ENCODE data around the gene NPLOC4. TPM values are rescaled to one million over a fixed set of nuclear protein-coding genes. Genes with fewer than 3 reads are reported as not detected.

The NPLOC4 gene
- total RNA-seq, 3 donors from 2014 or later = 56.0 to 69.0 (median 57.8) TPM

DNA sequence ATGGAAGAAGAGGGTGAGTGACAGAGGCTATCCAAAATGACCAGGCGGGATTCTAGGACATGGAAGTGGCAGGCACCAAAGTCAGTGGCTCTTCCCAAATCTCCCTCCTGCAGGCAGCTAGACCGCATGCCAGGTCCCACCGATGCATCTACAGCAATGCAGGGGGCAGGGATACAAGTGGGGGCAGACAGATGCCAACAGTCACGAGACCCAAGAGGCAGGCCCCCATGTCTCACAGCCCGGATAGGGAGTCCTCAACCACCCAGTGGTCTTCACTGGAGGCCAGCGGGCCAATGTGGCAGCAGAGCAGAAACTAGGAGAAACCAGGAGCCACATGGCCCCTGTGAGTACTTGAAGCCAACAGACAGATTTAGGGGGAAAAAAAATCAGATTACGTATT is 20.0 kb downstream of the NPLOC4 start:
- Histone ChIP-seq H3K4me3 (no peak overlapping the region), H3K9me3 (no peaks in the 10 kb centered on the region), H3K4me1 (no peaks in the 10 kb centered on the region), H3K27ac (no peak overlapping the region), H3K27me3 (no peaks in the 10 kb centered on the region), H3K36me3 (no peaks in the 10 kb centered on the region)
- no peak for DNase-seq (ENCODE audit: low spot score in 2 of 2)
- intact Hi-C loops (cut with DNase I; ENCODE audit: low total_unique reads) = no loop called here
- TF ChIP-seq POLR2A (IDR thresholded peaks at IDR 0.05) (no peak), POLR2AphosphoS5 (IDR thresholded peaks at IDR 0.05) (no peak)
- TF ChIP-seq, protein P1, sequence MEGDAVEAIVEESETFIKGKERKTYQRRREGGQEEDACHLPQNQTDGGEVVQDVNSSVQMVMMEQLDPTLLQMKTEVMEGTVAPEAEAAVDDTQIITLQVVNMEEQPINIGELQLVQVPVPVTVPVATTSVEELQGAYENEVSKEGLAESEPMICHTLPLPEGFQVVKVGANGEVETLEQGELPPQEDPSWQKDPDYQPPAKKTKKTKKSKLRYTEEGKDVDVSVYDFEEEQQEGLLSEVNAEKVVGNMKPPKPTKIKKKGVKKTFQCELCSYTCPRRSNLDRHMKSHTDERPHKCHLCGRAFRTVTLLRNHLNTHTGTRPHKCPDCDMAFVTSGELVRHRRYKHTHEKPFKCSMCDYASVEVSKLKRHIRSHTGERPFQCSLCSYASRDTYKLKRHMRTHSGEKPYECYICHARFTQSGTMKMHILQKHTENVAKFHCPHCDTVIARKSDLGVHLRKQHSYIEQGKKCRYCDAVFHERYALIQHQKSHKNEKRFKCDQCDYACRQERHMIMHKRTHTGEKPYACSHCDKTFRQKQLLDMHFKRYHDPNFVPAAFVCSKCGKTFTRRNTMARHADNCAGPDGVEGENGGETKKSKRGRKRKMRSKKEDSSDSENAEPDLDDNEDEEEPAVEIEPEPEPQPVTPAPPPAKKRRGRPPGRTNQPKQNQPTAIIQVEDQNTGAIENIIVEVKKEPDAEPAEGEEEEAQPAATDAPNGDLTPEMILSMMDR (IDR thresholded peaks at IDR 0.05) = no peak

DNA sequence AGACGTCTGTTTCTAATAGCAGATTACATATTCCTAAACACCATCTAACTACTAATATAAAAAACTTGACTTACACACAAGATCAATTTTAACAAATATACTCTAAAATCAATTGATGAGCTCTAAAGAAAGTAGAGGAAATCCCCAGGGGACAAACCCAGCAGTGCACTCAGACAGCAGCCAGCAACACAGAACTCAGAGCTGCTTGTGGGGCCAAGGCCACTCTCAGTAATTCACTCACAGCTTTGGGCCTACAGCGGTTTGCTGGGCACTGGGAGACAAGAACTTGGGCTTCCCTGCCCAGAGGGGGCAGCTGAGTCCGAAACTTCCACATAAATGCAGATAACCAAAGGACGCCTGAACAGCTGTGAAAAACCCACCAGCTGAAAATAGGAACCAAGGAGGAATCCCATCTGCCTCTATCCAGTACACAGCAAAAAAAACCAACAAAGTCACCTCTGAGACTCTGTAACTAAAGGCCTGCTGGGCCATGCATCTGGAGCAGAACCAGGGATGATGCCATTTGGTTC is 21.4 kb downstream of the NPLOC4 start:
- no peak for TF ChIP-seq POLR2AphosphoS5 (IDR thresholded peaks at IDR 0.05)
- TF ChIP-seq, protein P1 (IDR thresholded peaks at IDR 0.05) = no peak
- TF ChIP-seq POLR2A (IDR thresholded peaks at IDR 0.05) = no peak
- Histone ChIP-seq H3K27me3 (no peaks in the 10 kb centered on the region), H3K4me3 (no peak overlapping the region), H3K27ac (no peak overlapping the region), H3K4me1 (no peaks in the 10 kb centered on the region), H3K9me3 (no peaks in the 10 kb centered on the region), H3K36me3 (no peaks in the 10 kb centered on the region)
- intact Hi-C loops (cut with DNase I; ENCODE audit: low total_unique reads) = no loop called here
- no peak for DNase-seq (ENCODE audit: low spot score in 2 of 2)

DNA sequence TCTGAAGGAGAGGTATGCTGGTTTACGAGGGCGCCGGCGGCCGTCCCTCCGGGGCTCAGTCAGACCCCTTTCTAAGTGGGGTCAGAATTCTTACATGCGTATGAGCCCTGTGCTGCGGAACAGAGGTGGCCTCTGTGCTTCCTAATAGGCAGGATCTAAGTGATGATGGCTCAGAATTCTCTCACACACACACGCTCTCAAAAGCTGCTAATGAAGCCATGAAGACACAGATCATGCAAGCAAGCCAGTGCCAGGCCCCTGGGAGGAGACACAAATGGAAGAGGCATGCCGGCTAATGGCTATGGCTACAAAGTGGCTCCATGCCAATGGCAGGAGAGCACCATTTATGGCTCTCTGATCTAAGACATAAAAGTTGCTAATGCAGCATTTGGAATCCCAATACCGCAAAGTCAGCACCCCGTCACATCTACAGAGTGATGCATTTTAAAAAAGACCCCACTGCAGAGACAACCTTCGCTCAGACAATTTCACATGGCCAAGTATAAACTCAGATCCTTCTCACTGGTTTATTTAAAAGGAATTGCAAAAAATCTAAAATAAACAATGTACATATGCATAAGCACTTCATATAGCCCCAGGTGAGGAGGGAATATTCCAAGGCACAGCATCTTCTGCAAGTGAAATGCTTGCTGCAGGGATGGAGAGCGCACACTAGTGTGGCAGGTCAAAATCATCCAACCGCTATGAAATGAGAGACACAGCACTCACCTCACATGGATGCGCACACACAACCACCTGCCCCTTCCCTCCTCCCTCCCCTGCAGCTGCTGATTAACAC is 24.5 kb downstream of the NPLOC4 start:
- H3K36me3 ChIP-seq = no peaks in the 10 kb centered on the region
- TF ChIP-seq POLR2A (IDR thresholded peaks at IDR 0.05) (no peak), POLR2AphosphoS5 (IDR thresholded peaks at IDR 0.05) (no peak)
- TF ChIP-seq, protein P1 (IDR thresholded peaks at IDR 0.05) = no peak
- no peak overlapping the region for H3K27ac ChIP-seq

DNA sequence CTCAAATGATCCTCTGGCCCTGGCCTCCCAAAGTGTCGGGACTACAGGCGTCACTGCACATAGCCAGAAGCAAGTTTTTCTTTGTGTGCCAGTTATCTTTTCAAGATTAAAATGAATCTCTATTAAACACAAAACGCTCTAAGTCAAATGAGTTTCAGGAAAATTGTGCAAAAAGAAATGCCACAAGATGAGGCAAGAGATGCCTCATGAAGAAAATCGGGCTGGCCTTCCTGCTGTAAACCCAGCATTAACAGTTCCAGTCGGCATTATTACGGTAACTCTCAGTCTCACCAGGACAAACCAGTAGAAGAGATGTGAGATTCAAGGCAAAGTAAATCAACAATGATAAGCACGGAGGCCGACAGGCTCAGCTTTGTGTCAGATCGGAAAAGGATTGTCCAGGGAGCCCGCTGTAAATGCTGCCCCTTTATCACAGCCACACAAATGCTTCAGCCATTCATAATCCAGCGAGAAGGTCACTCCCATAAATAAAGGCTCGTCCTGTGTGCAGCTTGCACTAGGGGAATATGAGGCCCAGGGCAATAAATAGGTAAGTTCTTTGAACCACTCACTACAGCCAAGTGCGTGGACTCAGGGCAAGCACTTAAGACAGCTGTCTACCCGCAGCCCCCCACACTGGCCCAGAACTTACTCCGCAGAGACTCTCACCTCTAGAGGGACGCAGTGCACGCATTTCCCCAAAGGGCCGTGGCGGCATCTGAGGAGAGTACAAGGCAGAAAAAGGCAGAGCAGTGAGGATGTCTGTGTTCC is 27.2 kb downstream of the NPLOC4 start:
- TF ChIP-seq POLR2AphosphoS5 (IDR thresholded peaks at IDR 0.05) (no peak), POLR2A (IDR thresholded peaks at IDR 0.05) (no peak)
- TF ChIP-seq, protein P1 (IDR thresholded peaks at IDR 0.05) = no peak
- intact Hi-C loops (cut with DNase I; ENCODE audit: low total_unique reads) = loop anchor here (10.0 kb wide), 1 partner anchor 335 kb away; no protein-coding TSS in a partner anchor
- no peak overlapping the region for H3K4me3 ChIP-seq
- no peak for DNase-seq (ENCODE audit: low spot score in 2 of 2)
- no peaks in the 10 kb centered on the region for H3K27me3 ChIP-seq
- no peaks in the 10 kb centered on the region for H3K36me3 ChIP-seq
- no peak overlapping the region for H3K27ac ChIP-seq
- no peaks in the 10 kb centered on the region for H3K4me1 ChIP-seq
- no peaks in the 10 kb centered on the region for H3K9me3 ChIP-seq

More for the DNA sequence above, 24.5 kb downstream of the NPLOC4 start:
- Histone ChIP-seq H3K9me3 (no peaks in the 10 kb centered on the region), H3K4me1 (no peaks in the 10 kb centered on the region), H3K27me3 (no peaks in the 10 kb centered on the region), H3K4me3 (no peak overlapping the region)
- no peak for DNase-seq (ENCODE audit: low spot score in 2 of 2)
- intact Hi-C loops (cut with DNase I; ENCODE audit: low total_unique reads) = no loop called here
